NCI-H1930 (cell line): ENCODE results near the gene SEC23B.
A peak's percentile ranks its signal among the peaks of the same experiment; 100 is the strongest.
"Not testable (repeated sequence)": the region's sequence is repeated elsewhere in the genome, so short reads cannot be mapped to it uniquely, and the experiment has no call there.

ENCODE experiments used
- DNase-seq, 2 experiments: peaks; one replicate each; lab custom pipeline; 2025; lab: John Stamatoyannopoulos, UW

SEC23B gene

DNA sequence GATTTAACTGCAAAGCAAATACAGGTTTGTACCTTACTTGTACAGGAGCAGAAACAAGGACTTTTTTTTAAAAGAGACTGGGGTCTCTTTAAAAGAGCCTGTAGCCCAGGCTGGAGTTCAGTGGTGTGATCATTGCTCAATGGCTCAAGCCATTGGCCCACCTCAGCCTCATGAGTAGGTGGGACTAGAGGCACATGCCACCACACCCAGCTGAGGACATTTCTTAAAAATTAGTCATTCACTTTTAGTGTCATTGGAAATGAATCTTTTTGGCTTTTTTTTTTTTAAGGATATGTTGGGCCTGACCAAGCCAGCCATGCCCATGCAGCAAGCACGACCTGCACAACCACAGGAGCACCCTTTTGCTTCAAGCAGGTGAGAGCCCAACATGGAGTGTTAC is 16.9 kb downstream of the SEC23B start:
- no peak for DNase-seq

GRCh38 chr20:18526761-18527160 is 19.0 kb downstream of the SEC23B start:
- DNase-seq = not testable (repeated sequence)

DNA sequence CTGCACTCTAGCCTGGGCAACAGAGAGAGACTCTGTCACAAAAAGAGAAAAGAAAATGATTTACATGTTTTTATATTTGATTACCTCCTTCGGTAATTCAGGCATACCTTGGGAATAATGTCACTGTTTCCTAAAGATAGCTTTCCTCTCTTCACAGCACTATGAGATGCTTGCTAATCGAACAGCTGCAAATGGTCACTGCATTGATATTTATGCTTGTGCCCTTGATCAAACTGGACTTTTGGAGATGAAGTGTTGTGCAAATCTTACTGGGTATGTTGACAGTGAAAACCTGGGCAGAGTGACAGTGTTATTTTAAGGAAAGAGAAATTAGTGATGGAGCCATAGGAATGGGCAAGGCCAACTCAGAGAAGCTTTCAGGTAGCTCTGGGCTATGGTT is 19.6 kb downstream of the SEC23B start:
- no peak for DNase-seq

- no peak for DNase-seq
These were observed 20.1 kb downstream of the SEC23B start for GRCh38 chr20:18527836-18528235.

DNA sequence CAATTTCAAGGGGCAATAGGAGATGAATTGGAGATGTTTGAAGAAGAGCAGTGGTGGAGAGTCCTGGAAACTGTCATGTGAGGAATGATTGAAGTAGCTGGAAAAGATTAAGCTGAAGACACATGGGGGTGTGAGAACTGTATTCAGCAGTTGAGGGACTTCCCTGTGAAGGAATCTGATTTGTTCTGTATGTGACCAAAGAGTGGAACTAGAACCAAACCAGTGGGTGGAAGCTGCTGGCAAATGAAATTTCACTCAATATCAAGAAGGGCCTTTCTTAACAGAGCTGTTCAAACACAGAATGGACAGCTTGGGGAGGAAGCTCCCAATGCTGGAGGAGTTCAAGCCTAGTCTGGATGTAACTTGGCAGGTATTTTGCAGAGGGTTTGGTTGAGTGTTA is 21.3 kb downstream of the SEC23B start:
- DNase-seq = no peak

- no peak for DNase-seq
These were observed 24.9 kb downstream of the SEC23B start for GRCh38 chr20:18532626-18533025.

- DNase-seq = no peak
These were observed 25.8 kb downstream of the SEC23B start for GRCh38 chr20:18533491-18533890.

GRCh38 chr20:18533978-18534644 is 26.4 kb downstream of the SEC23B start:
- DNase-seq = no peak

- no peak for DNase-seq
These were observed 29.9 kb downstream of the SEC23B start for GRCh38 chr20:18537651-18538050.

DNA sequence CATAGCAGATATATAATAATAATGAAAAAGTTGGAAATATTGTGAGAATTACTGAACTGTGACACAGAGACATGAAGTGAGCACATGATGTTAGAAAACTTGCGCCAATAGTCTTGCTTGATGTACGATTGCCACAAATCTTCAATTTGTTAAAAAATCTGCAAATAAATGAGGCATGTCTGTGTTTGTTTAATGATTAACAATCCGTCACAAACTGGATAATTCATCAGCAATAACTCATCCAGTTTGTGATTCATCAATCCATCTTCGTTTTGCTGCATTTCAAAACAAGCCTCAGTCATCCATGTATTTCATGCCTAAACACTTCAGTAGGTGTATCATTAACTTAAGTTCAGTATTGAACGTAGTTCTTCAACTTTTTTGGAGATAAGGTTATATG is 34.0 kb downstream of the SEC23B start:
- DNase-seq = no peak

DNA sequence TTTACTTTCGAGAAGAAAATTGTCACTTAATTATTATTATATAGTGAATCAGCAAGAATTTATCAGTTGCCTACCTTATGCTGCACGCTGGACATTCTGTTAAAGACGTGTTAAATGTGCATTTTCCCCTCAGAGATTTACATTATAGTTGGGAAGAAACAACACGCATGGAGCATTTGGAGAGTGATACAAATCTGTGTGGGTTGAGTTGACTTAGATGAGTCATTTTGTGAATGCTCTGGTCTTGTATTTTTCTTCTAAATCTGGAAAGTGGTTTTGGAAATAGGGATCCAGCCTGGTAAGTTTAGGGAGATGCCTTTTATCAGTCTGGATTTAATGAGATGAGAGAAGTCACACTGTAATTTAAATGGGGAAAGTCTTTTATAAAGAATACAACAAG is 35.5 kb downstream of the SEC23B start:
- DNase-seq = no peak

DNA sequence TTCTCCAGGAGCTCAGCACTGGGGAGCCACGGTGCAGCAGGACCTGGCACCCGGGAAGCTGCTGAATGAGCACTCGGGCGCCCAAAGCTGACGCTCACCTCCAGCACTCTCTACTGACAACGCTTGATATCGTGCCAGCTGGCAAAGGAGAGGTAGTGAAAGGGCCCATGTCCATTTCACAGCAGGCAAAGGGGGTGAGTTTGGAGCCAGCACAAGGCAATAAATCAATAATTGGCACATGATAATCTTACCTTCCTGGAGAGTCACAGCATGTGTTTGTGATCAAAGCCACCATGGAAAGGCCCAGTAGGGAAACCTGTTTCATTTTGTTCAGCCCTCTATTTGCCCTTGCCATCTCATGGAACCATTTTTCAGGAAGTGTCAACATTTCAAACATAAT is 36.2 kb downstream of the SEC23B start:
- no peak for DNase-seq

GRCh38 chr20:18545566-18545965 is 37.8 kb downstream of the SEC23B start:
- no peak for DNase-seq

GRCh38 chr20:18548465-18548864 is 40.7 kb downstream of the SEC23B start:
- DNase-seq = no peak

- DNase-seq = no peak
These were observed 46.0 kb downstream of the SEC23B start for GRCh38 chr20:18553746-18554145.

DNA sequence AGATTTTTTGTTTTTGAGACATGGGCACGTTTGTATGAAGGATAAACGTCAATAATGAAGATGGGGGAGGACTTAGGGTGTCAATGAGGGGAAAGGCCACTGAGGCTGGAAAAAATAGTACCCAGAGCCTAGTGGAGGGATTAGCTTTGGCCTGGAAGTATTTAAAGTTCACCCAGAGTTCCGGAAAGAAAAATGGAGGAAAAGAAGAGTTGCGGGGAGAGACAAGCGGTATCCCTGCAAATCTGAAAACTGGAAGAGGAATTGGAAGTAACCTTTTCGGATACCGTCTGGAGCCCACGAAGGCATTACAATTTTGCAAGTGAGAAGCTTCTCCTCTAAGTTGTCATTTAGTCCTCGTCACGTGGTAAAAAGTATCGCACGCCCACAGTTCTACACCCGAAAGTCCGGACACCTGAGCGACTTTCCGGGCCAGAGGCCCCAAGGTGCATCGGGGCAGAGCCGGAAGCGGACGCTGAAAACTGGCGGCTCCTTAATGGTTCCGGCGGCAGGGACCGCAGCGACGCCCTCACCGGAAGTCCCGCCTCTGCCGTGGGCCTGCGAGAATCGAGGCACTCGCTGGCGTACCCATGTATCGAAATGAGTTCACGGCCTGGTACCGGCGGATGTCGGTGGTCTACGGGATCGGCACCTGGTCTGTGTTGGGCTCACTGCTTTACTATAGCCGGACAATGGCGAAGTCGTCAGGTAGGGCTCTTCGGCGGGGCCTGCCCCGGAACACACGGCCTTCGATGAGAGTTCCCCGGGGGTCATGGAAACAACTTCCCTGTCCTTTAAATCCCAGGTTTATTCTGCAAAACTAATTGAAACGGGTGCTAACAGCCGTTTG is 59.4 kb downstream of the SEC23B start, which contains the start of gene SMIM26:
Gene SMIM26 (plus strand): TSS at position 541 of the 847 bp plus-strand sequence. CDS start 47 bp downstream, at position 588.
- peak; percentile 91 to 93 for DNase-seq

- no peak for DNase-seq
These were observed 60.0 kb downstream of the SEC23B start for GRCh38 chr20:18567739-18568091.

- DNase-seq = no peak
These were observed 63.3 kb downstream of the SEC23B start for GRCh38 chr20:18571009-18571408.

DNA sequence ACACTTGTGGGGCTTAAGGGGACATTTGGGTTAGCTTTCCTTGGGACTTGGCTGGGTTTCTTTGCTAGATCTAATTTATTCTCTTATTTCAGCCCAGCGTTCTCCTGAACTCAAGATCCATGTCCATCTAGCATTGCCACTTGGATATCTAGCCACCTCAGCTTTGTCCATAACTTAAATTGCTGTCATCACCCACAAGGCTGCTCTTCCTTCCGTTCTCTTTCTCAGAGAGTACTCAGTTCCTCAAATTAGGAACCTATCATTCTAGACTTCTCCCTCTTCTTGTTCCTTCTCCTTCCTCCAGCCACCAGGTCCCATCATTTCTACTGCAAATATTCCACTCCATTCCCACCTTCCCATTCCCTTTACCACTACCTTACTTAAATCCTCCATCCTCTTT is 63.8 kb downstream of the SEC23B start:
- DNase-seq = no peak

GRCh38 chr20:18577942-18578341 is 70.2 kb downstream of the SEC23B start:
- DNase-seq = no peak

DNA sequence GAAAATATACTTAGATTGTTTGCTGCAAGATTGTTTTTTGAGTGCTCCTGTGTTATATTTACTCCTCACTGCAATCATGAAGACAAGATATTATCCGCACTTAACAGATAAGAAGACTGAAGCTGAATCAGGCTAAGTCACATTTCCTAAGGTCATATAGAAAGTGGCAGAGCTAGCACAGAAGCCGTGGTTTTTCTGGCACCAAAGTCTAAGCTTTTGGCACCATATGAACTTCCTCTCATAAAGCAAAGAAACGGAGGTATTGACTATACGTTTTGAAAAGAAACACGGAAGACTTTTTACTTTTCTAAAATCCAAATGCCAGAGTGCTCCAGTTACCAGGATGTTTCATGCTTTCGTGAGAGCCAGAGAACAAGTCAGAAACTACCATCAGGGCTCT is 70.8 kb downstream of the SEC23B start:
- DNase-seq = no peak

GRCh38 chr20:18580012-18580411 is 72.3 kb downstream of the SEC23B start:
- no peak for DNase-seq

DNA sequence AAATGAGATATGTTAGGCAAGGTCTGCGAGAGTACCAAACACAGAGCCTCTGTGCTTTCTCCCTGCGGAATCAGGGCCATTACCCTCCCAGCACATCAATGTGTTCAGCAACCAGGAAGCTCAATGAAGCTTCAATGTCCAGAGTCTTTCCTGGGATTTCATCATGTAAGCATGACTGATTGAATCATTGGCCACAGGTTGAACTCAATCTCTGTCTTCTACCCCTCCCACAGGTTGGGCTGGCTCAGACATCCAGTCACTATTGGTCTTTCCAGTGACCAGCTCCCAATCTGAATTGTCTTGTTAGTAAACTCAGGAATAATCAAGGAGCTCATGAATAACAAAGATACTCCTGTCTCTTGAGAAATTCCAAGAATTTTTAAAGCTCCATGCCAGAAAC is 77.4 kb downstream of the SEC23B start:
- DNase-seq = peak in 1 of 2 experiments; percentile 91
